Upper lobe of left lung (tissue), 4 donors: Measurements from ENCODE around the gene ZNF81.

Experiments
- POLR2AphosphoS5 ChIP-seq, 2 donors: sonication (generic); formaldehyde crosslinking; IDR thresholded peaks; one replicate each; pipeline ENCODE4 v1.5.1; 2017; ENCODE audit warnings: antibody characterized with exemption in 2 of 2
- TF ChIP-seq, protein P1 (sequence below), 6 experiments: fragments of 450-650 bp in 4 of 6; fragments of 200-600 bp in 2 of 6; sonication (generic) in 2 of 6; IDR thresholded peaks; one replicate each; pipeline ENCODE4 v1.5.1; 2016 to 2019; ENCODE audit warnings: antibody characterized with exemption in 6 of 6

DNA sequence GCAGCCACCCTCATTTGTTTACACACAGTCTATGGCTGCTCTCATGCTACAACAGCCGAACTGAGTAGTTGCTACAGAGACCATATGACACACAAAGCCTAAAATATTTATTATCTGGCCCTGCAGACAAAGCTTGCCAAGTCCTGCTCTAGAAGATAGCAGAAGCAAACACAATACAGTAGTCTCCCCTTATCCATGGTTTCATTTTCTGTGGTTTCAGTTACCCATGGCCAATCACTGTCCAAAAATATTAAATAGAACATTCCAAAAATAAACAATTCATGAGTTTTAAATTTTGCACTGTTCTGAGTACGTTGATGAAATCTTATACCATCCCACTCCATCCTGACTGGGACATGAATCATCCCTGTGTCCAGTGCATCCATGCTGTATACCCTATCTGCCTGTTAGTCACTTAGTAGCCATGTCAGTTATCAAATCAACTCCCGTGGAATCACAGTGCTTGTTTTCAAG is 40.2 kb upstream of the ZNF81 start:
- no peak for TF ChIP-seq POLR2AphosphoS5 (IDR thresholded peaks at IDR 0.05)
- TF ChIP-seq, protein P1, sequence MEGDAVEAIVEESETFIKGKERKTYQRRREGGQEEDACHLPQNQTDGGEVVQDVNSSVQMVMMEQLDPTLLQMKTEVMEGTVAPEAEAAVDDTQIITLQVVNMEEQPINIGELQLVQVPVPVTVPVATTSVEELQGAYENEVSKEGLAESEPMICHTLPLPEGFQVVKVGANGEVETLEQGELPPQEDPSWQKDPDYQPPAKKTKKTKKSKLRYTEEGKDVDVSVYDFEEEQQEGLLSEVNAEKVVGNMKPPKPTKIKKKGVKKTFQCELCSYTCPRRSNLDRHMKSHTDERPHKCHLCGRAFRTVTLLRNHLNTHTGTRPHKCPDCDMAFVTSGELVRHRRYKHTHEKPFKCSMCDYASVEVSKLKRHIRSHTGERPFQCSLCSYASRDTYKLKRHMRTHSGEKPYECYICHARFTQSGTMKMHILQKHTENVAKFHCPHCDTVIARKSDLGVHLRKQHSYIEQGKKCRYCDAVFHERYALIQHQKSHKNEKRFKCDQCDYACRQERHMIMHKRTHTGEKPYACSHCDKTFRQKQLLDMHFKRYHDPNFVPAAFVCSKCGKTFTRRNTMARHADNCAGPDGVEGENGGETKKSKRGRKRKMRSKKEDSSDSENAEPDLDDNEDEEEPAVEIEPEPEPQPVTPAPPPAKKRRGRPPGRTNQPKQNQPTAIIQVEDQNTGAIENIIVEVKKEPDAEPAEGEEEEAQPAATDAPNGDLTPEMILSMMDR (IDR thresholded peaks at IDR 0.05) = no peak
